NCI-H2171 (cell line): ENCODE data around the gene MSH5.
A peak's percentile ranks its signal among the peaks of the same experiment; 100 is the strongest.

ENCODE experiments used
- DNase-seq: peaks from one replicate; lab custom pipeline; 2025; lab: John Stamatoyannopoulos, UW

Gene MSH5

GRCh38 chr6:31760790-31761189 is 21.0 kb downstream of the MSH5 start:
- no peak for DNase-seq

- DNase-seq: no peak
Observed at GRCh38 chr6:31761343-31761742, 21.5 kb downstream of the MSH5 start.

GRCh38 chr6:31762356-31762755 is 22.6 kb downstream of the MSH5 start, which contains the start of gene SAPCD1:
Gene SAPCD1, plus strand, starts transcription at chr6:31762656. Its CDS starts 399 bp downstream, at chr6:31763055.
- DNase-seq: no peak

GRCh38 chr6:31762878-31763618 is 23.2 kb downstream of the MSH5 start:
- no peak for DNase-seq

- DNase-seq: no peak
Observed at GRCh38 chr6:31763619-31763940, 23.8 kb downstream of the MSH5 start.

- no peak for DNase-seq
Observed at GRCh38 chr6:31764198-31764597, 24.4 kb downstream of the MSH5 start.

GRCh38 chr6:31765559-31765909 is 25.7 kb downstream of the MSH5 start:
- DNase-seq: no peak

GRCh38 chr6:31765910-31766794 is 26.3 kb downstream of the MSH5 start:
- DNase-seq: no peak

- no peak for DNase-seq
Observed at GRCh38 chr6:31767096-31767645, 27.4 kb downstream of the MSH5 start.

- DNase-seq: no peak
Observed at GRCh38 chr6:31768363-31769257, 28.8 kb downstream of the MSH5 start.

- peak; percentile 24 for DNase-seq
Observed at GRCh38 chr6:31769684-31770371, 30.0 kb downstream of the MSH5 start.

- no peak for DNase-seq
Observed at GRCh38 chr6:31770860-31771259, 31.1 kb downstream of the MSH5 start.

GRCh38 chr6:31771992-31772358 is 32.2 kb downstream of the MSH5 start:
- no peak for DNase-seq

GRCh38 chr6:31775184-31775583 is 35.4 kb downstream of the MSH5 start:
- DNase-seq: no peak

- no peak for DNase-seq
Observed at GRCh38 chr6:31775633-31776484, 36.1 kb downstream of the MSH5 start.

- DNase-seq: peak; percentile 46
Observed at GRCh38 chr6:31776485-31776988, 36.7 kb downstream of the MSH5 start.

GRCh38 chr6:31776989-31777666 is 37.3 kb downstream of the MSH5 start, which contains the start of gene VWA7:
Gene VWA7, minus strand, starts transcription at chr6:31777328. Its CDS starts 549 bp downstream, at chr6:31776779.
- peak; percentile 46 for DNase-seq

GRCh38 chr6:31777667-31778050 is 37.9 kb downstream of the MSH5 start:
- no peak for DNase-seq

- DNase-seq: no peak
Observed at GRCh38 chr6:31778193-31778592, 38.4 kb downstream of the MSH5 start.
